Kidney (tissue), 14 donors: ENCODE data around the gene ZCCHC7. TPM values are rescaled to one million over a fixed set of nuclear protein-coding genes. Genes with fewer than 3 reads are reported as not detected.
A peak's percentile ranks its signal among the peaks of the same experiment; 100 is the strongest.
"Not testable (repeated sequence)": the region's sequence is repeated elsewhere in the genome, so short reads cannot be mapped to it uniquely, and the experiment has no call there.

ENCODE experiments used
- DNase-seq, 5 donors: peaks; one replicate each; pipeline ENCODE4 v3.0.0-alpha.2; 2013 to 2020
- FAIRE-seq: peaks from 2 replicates; lab custom pipeline; 2012; peaks lifted over from hg19 to GRCh38; lab: Jason Lieb, UNC
- H3K27ac ChIP-seq, 2 donors: one replicate each; pipeline ENCODE4 v1.7.0; 2013; ENCODE audit warnings: low read depth in 2 of 2, low read length in 2 of 2, inconsistent platforms in 1 of 2
- H3K27me3 ChIP-seq: one replicate; pipeline ENCODE4 v1.7.1; 2013; ENCODE audit warnings: low read length, inconsistent platforms; ENCODE audit not compliant: control insufficient read depth, insufficient read depth
- H3K36me3 ChIP-seq, 3 donors: one replicate each; pipeline versions ENCODE4 v1.7.0 to v1.7.1; 2013; ENCODE audit warnings: low read length in 3 of 3, control low read depth in 1 of 3, inconsistent platforms in 1 of 3; ENCODE audit not compliant: insufficient read depth in 3 of 3, control insufficient read depth in 2 of 3
- H3K4me1 ChIP-seq, 3 donors: one replicate each; pipeline versions ENCODE4 v1.7.0 to v1.7.1; 2013; ENCODE audit warnings: low read length in 3 of 3, inconsistent platforms in 1 of 3, low read depth in 1 of 3; ENCODE audit not compliant: control insufficient read depth in 2 of 3, insufficient read depth in 2 of 3
- H3K4me3 ChIP-seq, 3 donors: one replicate each; pipeline versions ENCODE4 v1.7.0 to v1.8.1; 2013; ENCODE audit warnings: low read length in 3 of 3, control low read depth in 1 of 3, inconsistent platforms in 1 of 3
- H3K9ac ChIP-seq, 3 donors: one replicate each; pipeline versions ENCODE4 v1.7.0 to v1.7.1; 2013; ENCODE audit warnings: low read length in 3 of 3, control low read depth in 1 of 3, inconsistent platforms in 1 of 3
- H3K9me3 ChIP-seq, 3 donors: one replicate each; pipeline versions ENCODE4 v1.7.0 to v1.7.1; 2013; ENCODE audit warnings: low read length in 3 of 3, control low read depth in 1 of 3, inconsistent platforms in 1 of 3; ENCODE audit not compliant: control insufficient read depth in 2 of 3, insufficient read depth in 1 of 3
- CTCF ChIP-seq: IDR thresholded peaks from 3 replicates; pipeline ENCODE4 v1.5.1; 2012; ENCODE audit warnings: mild to moderate bottlenecking, moderate library complexity, borderline replicate concordance; ENCODE audit not compliant: insufficient read depth; ENCODE audit errors: extremely low read depth
- intact Hi-C: fragments of 100-400 bp; cut with DNase I; formaldehyde crosslinking; loops from one replicate; pipeline ENCODE4 v1.11.1; 2022
- polyA plus RNA-seq: library from polyadenylated mRNA; stranded (reverse); fragments of 350-450 nt; fragmentation: Illumina TruSeq; extraction: RNeasy Lipid Tissue Mini Kit (QIAGEN cat#74804); gene quantifications from one replicate; pipeline ENCODE4 v1.2.3, GENCODE V29; 2014; ENCODE audit warnings: low read depth, low replicate concordance; ENCODE audit not compliant: insufficient read depth
- total RNA-seq: library from RNA; stranded (reverse); fragmentation: NEBNext Ultra II Directional; extraction: Animal tissue kit (Norgen Biotek cat#: 25700); gene quantifications from one replicate; pipeline ENCODE4 v1.2.1, GENCODE V29; 2021
- donor health status: control.
- donor health status: control.
- donor health status: control.
- donor health status: control.
- donor health status: control.
- donor health status: DM: yes; HTN: yes; CAD: no.
- donor health status: Normal renal cell carcinoma (clear cell type).

The ZCCHC7 gene
- total and polyA plus RNA-seq, 2 donors from 2014 or later = 7.2 to 22.3 TPM

GRCh38 chr9:37107701-37108100 lies 12.7 kb upstream of the ZCCHC7 start:
- Histone ChIP-seq H3K36me3 (no peaks in the 10 kb centered on the region), H3K9me3 (peaks cover 0 to 2% (median 0%) of the 10 kb centered on the region in 3 donors), H3K9ac (no peak overlapping the region), H3K27me3 (no peaks in the 10 kb centered on the region), H3K4me3 (no peak overlapping the region), H3K27ac (no peak overlapping the region), H3K4me1 (no peaks in the 10 kb centered on the region)
- no peak for DNase-seq
- TF ChIP-seq CTCF = no peak
- intact Hi-C loops = no loop called here
- no peak for FAIRE-seq

GRCh38 chr9:37114442-37114841 lies 5.9 kb upstream of the ZCCHC7 start:
- H3K9me3 ChIP-seq, H3K27ac ChIP-seq, FAIRE-seq, H3K27me3 ChIP-seq, H3K4me1 ChIP-seq, DNase-seq, H3K9ac ChIP-seq, intact Hi-C loops, H3K4me3 ChIP-seq, H3K36me3 ChIP-seq: not testable (repeated sequence)

GRCh38 chr9:37117956-37118355 lies 2.4 kb upstream of the ZCCHC7 start:
- intact Hi-C loops = no loop called here
- Histone ChIP-seq H3K27ac (no peak overlapping the region), H3K27me3 (no peaks in the 10 kb centered on the region), H3K4me1 (no peaks in the 10 kb centered on the region), H3K9ac (no peak overlapping the region), H3K36me3 (no peaks in the 10 kb centered on the region), H3K9me3 (no peaks in the 10 kb centered on the region), H3K4me3 (no peak overlapping the region)
- TF ChIP-seq CTCF = no peak
- no peak for FAIRE-seq
- DNase-seq = no peak

- H3K4me1 ChIP-seq = no peaks in the 10 kb centered on the region
- TF ChIP-seq CTCF = no peak
- no peaks in the 10 kb centered on the region for H3K9me3 ChIP-seq
- DNase-seq (no peak), FAIRE-seq (no peak)
- H3K9ac ChIP-seq = no peak overlapping the region
- no peaks in the 10 kb centered on the region for H3K36me3 ChIP-seq
- no peak overlapping the region for H3K27ac ChIP-seq
- H3K27me3 ChIP-seq = no peaks in the 10 kb centered on the region
- intact Hi-C loops = no loop called here
- peak overlapping the region in 1 of 3 donors; percentile 76 for H3K4me3 ChIP-seq
These were observed 1.0 kb upstream of the ZCCHC7 start for GRCh38 chr9:37119360-37119759.

- H3K4me3 ChIP-seq = peak overlapping the region; percentile 76 to 96 (median 88)
- peak overlapping the region; percentile 60 to 85 for H3K27ac ChIP-seq
- intact Hi-C loops, H3K9me3 ChIP-seq, H3K36me3 ChIP-seq, FAIRE-seq, H3K4me1 ChIP-seq, H3K27me3 ChIP-seq: not testable (repeated sequence)
- H3K9ac ChIP-seq = peak overlapping the region; percentile 70 to 89 (median 75)
- DNase-seq = peak in 1 of 5 donors; percentile 18
These were observed 515 bp downstream of the ZCCHC7 start for GRCh38 chr9:37120843-37121335.
